OCI-LY1 (cell line): ENCODE results near the gene JMJD1C.

Experiments
- H2AFZ ChIP-seq: fragments of 200-600 bp; sonication (generic), shearing (Covaris generic); 2 replicates; pipeline ENCODE4 v1.6.0; 2014; ENCODE audit warnings: antibody characterized with exemption, mild to moderate bottlenecking, low read length
- H3F3A ChIP-seq: fragments of 200-600 bp; sonication (generic), shearing (Covaris generic); 2 replicates; pipeline ENCODE4 v1.6.0; 2014; ENCODE audit warnings: mild to moderate bottlenecking, antibody characterized with exemption, low read length, moderate library complexity; ENCODE audit not compliant: insufficient read depth
- H3K27ac ChIP-seq: fragments of 200-600 bp; sonication (generic); 2 replicates; pipeline ENCODE4 v1.5.1; 2014; ENCODE audit warnings: low read length, mixed run types, mild to moderate bottlenecking, low read depth; ENCODE audit not compliant: poor library complexity, severe bottlenecking
- H3K27me3 ChIP-seq: fragments of 200-600 bp; sonication (generic); 2 replicates; pipeline ENCODE4 v1.6.0; 2014; ENCODE audit warnings: antibody characterized with exemption, mild to moderate bottlenecking, low read length, moderate library complexity; ENCODE audit not compliant: insufficient read depth
- H3K36me3 ChIP-seq: fragments of 200-600 bp; sonication (generic); 2 replicates; pipeline ENCODE4 v1.6.1; 2014; ENCODE audit warnings: mild to moderate bottlenecking, antibody characterized with exemption, low read length, moderate library complexity, mixed read lengths; ENCODE audit not compliant: insufficient read depth
- H3K4me1 ChIP-seq: fragments of 200-600 bp; sonication (generic); 2 replicates; pipeline ENCODE4 v1.5.1; 2014; ENCODE audit warnings: mild to moderate bottlenecking, low read length, moderate library complexity; ENCODE audit not compliant: insufficient read depth, severe bottlenecking
- H3K4me2 ChIP-seq: fragments of 200-600 bp; sonication (generic), shearing (Covaris generic); 2 replicates; pipeline ENCODE4 v1.6.1; 2014; ENCODE audit warnings: low read length
- H3K4me3 ChIP-seq: fragments of 200-600 bp; sonication (generic); 2 replicates; pipeline ENCODE4 v1.5.1; 2014; ENCODE audit warnings: low read length, low read depth, mild to moderate bottlenecking, mixed read lengths; ENCODE audit not compliant: poor library complexity, severe bottlenecking
- H3K79me2 ChIP-seq: fragments of 200-600 bp; shearing (Covaris generic); 2 replicates; pipeline ENCODE4 v1.6.1; 2016; ENCODE audit warnings: mixed run types, low read length, mixed read lengths; ENCODE audit not compliant: insufficient read depth
- H3K9ac ChIP-seq: fragments of 200-600 bp; sonication (generic), shearing (Covaris generic); 2 replicates; pipeline ENCODE4 v1.6.1; 2014; ENCODE audit warnings: mild to moderate bottlenecking, low read length, mixed read lengths
- H3K9me2 ChIP-seq: fragments of 200-600 bp; sonication (generic), shearing (Covaris generic); 2 replicates; pipeline ENCODE4 v1.6.1; 2014; ENCODE audit warnings: low read depth, mild to moderate bottlenecking, low read length, mixed read lengths
- H3K9me3 ChIP-seq: fragments of 200-600 bp; shearing (Covaris generic); 2 replicates; pipeline ENCODE4 v1.6.1; 2014; ENCODE audit warnings: low read length, mixed read lengths
- H4K20me1 ChIP-seq: fragments of 200-600 bp; sonication (generic), shearing (Covaris generic); 2 replicates; pipeline ENCODE4 v1.6.0; 2016; ENCODE audit warnings: mild to moderate bottlenecking, low read length; ENCODE audit not compliant: insufficient read depth
- CTCF ChIP-seq: fragments of 200-600 bp; sonication (generic), shearing (Covaris generic); IDR thresholded peaks from 2 replicates; pipeline ENCODE4 v1.5.1; 2017; ENCODE audit warnings: mild to moderate bottlenecking, antibody characterized with exemption, low read length, moderate library complexity, mixed read lengths
- EZH2 ChIP-seq: fragments of 200-600 bp; sonication (generic), shearing (Covaris generic); IDR thresholded peaks from 2 replicates; pipeline ENCODE4 v1.8.0; 2017; ENCODE audit warnings: borderline replicate concordance, mixed run types, mild to moderate bottlenecking, antibody characterized with exemption, low read length, moderate library complexity, mixed read lengths

JMJD1C gene

DNA sequence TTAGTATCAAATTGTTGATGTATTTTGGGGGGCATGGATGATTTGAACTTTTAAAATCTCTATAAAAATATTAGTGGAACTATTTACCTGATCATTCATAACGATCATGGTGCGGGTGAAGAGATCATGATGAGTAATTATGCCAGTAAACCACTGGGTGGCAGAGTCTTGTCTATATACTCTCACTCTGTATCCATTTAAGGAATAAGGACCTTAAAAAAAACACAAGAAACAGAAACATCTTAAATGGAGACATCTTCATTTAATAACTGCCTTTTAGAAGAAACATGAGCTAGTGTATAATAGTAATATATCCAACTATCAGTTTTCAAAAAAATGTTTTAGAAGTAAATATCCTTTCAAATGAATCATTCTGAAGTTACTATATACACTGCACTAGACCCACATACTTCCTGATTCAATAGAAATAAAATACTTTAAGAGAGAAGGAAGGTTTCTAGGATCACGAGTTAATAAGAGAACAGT is 248.6 kb downstream of the JMJD1C start:
- H3K9me3 ChIP-seq, result no peaks in the 10 kb centered on the region
- no peaks in the 10 kb centered on the region; the same call in 1 of the 2 replicates for H3F3A ChIP-seq
- TF ChIP-seq EZH2 (no peak), CTCF (peak; percentile 75)
- H4K20me1 ChIP-seq, result no peaks in the 10 kb centered on the region
- H3K27ac ChIP-seq, result no peak overlapping the region
- H3K4me3 ChIP-seq, result no peak overlapping the region
- no peaks in the 10 kb centered on the region for H3K27me3 ChIP-seq
- no peak overlapping the region for H3K9ac ChIP-seq
- H3K4me1 ChIP-seq, result peaks cover 26% of the 10 kb centered on the region
- H3K36me3 ChIP-seq, result peaks cover 48% of the 10 kb centered on the region
- H3K9me2 ChIP-seq, result no peaks in the 10 kb centered on the region
- no peak overlapping the region for H3K4me2 ChIP-seq
- H2AFZ ChIP-seq, result no peak overlapping the region
- H3K79me2 ChIP-seq, result peaks cover 66% of the 10 kb centered on the region

DNA sequence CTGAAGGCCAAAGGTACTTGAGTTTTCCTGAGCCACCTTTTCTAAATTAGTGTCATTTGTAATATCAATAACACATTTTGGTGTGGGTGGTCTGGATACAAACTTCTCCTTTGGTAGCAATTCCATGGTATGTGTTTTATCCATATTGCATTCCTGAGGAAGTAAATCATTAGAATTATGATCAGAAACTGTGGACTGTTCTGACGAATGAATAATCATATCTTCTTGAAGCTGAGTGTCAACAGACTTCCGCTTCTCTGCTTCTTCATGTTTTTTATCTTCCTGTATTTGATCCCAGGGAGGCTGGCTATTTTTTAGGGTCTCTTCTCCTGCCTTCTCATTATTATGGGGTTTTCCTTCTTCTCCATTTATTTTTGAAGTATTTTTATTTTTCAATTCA is 251.2 kb downstream of the JMJD1C start:
- H3K79me2 ChIP-seq, result peaks cover 74% of the 10 kb centered on the region
- H3K4me1 ChIP-seq, result peaks cover 28% of the 10 kb centered on the region
- no peak overlapping the region for H3K4me3 ChIP-seq
- TF ChIP-seq CTCF, result no peak
- no peak for TF ChIP-seq EZH2
- no peak overlapping the region for H2AFZ ChIP-seq
- no peaks in the 10 kb centered on the region for H3K27me3 ChIP-seq
- no peak overlapping the region for H3K4me2 ChIP-seq
- H3K27ac ChIP-seq, result no peak overlapping the region
- no peaks in the 10 kb centered on the region for H3K9me3 ChIP-seq
- peaks cover 60% of the 10 kb centered on the region for H3K36me3 ChIP-seq
- no peaks in the 10 kb centered on the region; the same call in 1 of the 2 replicates for H3F3A ChIP-seq
- H3K9ac ChIP-seq, result no peak overlapping the region
- no peaks in the 10 kb centered on the region for H3K9me2 ChIP-seq
- H4K20me1 ChIP-seq, result no peaks in the 10 kb centered on the region

DNA sequence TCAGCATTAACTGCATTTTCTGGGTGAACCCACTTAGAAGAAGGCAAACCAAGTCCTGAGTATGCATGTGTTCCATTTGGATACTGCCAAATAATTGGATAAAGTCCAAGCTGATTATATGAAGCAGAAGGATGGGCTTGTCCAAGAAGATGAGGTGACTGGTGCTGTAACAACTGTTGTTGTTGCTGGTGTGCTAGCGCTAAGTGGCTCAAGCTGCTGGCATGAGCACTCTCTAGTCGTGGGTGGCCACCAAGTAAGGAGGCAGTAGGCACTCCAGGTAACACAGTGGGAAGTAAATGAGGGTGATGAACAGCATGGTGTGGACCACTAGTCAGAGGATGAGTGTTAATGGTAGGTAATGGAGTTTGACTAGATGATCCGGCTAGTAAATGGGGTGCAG is 252.3 kb downstream of the JMJD1C start:
- H3K27me3 ChIP-seq, result no peaks in the 10 kb centered on the region

More for the DNA sequence above, 252.3 kb downstream of the JMJD1C start:
- TF ChIP-seq CTCF (no peak), EZH2 (no peak)
- Histone ChIP-seq H3K4me3 (no peak overlapping the region), H2AFZ (no peak overlapping the region), H3K79me2 (peaks cover 65% of the 10 kb centered on the region), H3K36me3 (peaks cover 71% of the 10 kb centered on the region), H3F3A (no peaks in the 10 kb centered on the region; the same call in 1 of the 2 replicates), H4K20me1 (no peaks in the 10 kb centered on the region), H3K9ac (no peak overlapping the region), H3K4me1 (peaks cover 31% of the 10 kb centered on the region), H3K27ac (no peak overlapping the region), H3K9me3 (no peaks in the 10 kb centered on the region), H3K4me2 (no peak overlapping the region), H3K9me2 (no peaks in the 10 kb centered on the region)
